Inferior parietal cortex (tissue), 1 donor: ENCODE results near the gene NDE1.

Source experiments
- DNase-seq: peaks from one replicate; pipeline ENCODE4 v3.0.0-alpha.2; 2016; ENCODE audit errors: extremely low spot score

NDE1 gene

GRCh38 chr16:15737140-15737644, 87.1 kb downstream of the NDE1 start:
- no peak for DNase-seq

GRCh38 chr16:15739464-15739863, 89.4 kb downstream of the NDE1 start:
- no peak for DNase-seq

- DNase-seq: no peak
Measured at GRCh38 chr16:15739950-15740349, 89.9 kb downstream of the NDE1 start.

- no peak for DNase-seq
Measured at GRCh38 chr16:15741207-15741871, 91.3 kb downstream of the NDE1 start.

- no peak for DNase-seq
Measured at GRCh38 chr16:15742716-15743115, 92.7 kb downstream of the NDE1 start.

GRCh38 chr16:15743657-15744056, 93.6 kb downstream of the NDE1 start:
- no peak for DNase-seq

- DNase-seq: no peak
Measured at GRCh38 chr16:15746332-15746731, 96.3 kb downstream of the NDE1 start.

GRCh38 chr16:15747937-15748336, 97.9 kb downstream of the NDE1 start:
- no peak for DNase-seq

GRCh38 chr16:15748654-15749053, 98.6 kb downstream of the NDE1 start:
- no peak for DNase-seq

GRCh38 chr16:15749371-15749770, 99.3 kb downstream of the NDE1 start:
- DNase-seq: no peak

GRCh38 chr16:15749985-15750384, 99.9 kb downstream of the NDE1 start:
- DNase-seq: no peak

GRCh38 chr16:15751940-15752339, 101.9 kb downstream of the NDE1 start:
- no peak for DNase-seq

- DNase-seq: no peak
Measured at GRCh38 chr16:15752717-15753488, 102.9 kb downstream of the NDE1 start.

GRCh38 chr16:15754821-15755534, 104.9 kb downstream of the NDE1 start:
- DNase-seq: no peak

GRCh38 chr16:15757077-15757386, 107.0 kb downstream of the NDE1 start:
- no peak for DNase-seq

- no peak for DNase-seq
Measured at GRCh38 chr16:15757630-15758251, 107.7 kb downstream of the NDE1 start.

GRCh38 chr16:15759070-15759469, 109.0 kb downstream of the NDE1 start:
- no peak for DNase-seq

GRCh38 chr16:15760129-15760528, 110.1 kb downstream of the NDE1 start:
- DNase-seq: no peak

- no peak for DNase-seq
Measured at GRCh38 chr16:15764112-15764511, 114.1 kb downstream of the NDE1 start.

- DNase-seq: no peak
Measured at GRCh38 chr16:15765116-15765515, 115.1 kb downstream of the NDE1 start.

GRCh38 chr16:15765880-15766279, 115.8 kb downstream of the NDE1 start:
- peak; percentile 61 for DNase-seq

- no peak for DNase-seq
Measured at GRCh38 chr16:15766918-15767317, 116.9 kb downstream of the NDE1 start.
